GF-D8 (cell line): ENCODE data around the gene SCT.

Source experiments
- DNase-seq: peaks from one replicate; lab custom pipeline; 2025; lab: John Stamatoyannopoulos, UW

Gene SCT

GRCh38 chr11:621838-622237, 5.1 kb downstream of the SCT start:
- DNase-seq: no peak

DNA sequence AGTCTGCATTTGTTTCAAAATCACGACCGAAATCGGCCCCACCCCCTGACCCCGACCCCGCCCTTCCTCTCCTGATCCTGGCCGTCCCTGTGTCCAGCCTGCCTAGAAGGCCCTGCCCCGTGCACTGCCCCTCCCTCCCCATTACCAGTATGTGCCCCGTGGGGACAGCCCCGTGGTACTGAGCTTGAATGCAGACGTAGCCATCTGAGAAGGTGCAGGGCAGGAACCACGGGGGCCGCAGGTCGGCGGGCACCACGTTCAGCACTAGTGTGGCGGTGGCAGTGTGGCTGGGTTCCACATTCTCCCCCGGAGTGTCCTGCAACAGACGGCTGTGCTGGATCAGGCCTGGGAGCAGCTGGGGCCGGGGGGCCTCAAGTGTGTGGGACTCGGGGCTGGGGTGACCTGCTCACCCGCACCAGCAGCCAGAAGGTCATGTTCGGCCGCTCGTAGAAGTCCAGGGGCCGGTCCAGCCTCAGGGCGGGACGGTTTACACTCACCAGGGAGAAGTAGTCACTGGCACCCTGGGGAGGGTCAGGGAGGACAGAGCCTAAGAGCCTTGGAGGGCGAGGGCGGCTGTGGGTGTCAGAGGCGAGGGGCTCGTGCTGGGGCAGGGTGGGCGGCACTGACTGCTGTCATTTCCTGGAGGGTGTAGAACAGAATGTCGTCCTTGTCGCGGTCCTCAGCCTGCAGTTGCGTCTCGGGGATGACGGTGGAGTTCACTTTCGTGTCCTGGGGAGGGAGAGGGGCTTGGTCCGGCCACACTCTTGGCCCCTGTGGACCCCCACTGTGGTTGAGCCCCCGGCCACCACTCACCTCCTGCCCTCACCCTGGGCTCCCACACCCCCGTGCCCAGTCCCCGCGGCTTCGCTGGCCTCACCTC, 5.8 kb downstream of the SCT start:
- DNase-seq: no peak

DNA sequence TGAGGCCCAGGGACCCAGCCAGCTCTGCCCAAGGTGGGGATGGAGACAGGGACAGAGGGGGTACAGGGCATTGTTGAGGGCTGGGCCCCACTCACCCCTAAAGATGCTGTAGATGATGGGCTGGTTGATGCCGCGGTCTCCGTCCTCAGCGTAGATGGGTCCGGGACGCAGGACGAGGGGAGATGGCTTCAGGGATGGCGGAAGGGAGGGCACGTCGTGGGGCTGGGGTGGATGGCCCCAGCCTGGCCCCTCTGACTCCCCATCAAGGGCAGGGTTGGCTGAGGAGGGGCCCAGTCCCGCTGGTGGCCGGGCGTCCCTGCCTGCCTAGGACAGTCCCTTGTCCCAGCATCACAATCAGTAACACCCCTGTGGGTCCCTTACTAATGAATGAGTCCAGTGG, 6.8 kb downstream of the SCT start:
- DNase-seq: no peak

GRCh38 chr11:619628-620050, 7.3 kb downstream of the SCT start:
- DNase-seq: no peak

DNA sequence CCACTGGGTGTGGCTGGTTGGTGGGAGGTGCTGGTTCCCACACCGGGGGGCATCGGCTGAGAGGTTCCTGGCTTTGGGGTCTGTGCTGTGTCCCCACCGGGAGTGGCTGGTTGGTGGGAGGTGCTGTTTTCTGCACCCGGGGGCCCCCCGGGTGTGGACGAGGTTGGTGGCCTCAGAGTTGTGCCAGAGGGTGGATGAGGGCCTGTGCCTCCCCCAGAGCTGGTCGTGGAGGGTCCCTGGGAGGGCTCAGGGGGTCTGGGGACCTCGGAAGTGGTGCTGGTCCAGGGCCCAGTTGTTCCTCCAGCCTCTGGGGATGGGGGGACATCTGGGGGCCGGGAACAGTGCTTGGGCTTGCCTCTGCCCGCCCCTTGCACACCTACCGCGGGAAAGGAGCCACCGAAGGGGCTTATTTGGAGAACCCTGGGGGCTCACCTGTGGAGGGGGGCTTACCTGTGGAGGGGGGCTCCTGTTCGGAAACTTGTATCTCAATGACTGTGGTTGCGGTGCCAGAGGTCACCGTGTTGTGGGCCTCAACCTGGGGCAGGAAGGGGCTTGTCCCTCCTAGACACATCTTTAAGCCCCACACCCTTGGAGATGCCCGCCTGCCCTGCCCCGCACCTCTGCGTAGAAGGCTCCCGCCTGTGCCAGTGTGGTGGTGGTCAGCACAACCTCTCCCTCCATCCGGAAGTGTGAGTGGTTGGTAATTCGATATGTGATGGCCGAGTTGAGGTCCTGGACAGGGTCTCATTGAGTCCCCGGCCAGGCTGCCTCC, 7.9 kb downstream of the SCT start:
- no peak for DNase-seq

DNA sequence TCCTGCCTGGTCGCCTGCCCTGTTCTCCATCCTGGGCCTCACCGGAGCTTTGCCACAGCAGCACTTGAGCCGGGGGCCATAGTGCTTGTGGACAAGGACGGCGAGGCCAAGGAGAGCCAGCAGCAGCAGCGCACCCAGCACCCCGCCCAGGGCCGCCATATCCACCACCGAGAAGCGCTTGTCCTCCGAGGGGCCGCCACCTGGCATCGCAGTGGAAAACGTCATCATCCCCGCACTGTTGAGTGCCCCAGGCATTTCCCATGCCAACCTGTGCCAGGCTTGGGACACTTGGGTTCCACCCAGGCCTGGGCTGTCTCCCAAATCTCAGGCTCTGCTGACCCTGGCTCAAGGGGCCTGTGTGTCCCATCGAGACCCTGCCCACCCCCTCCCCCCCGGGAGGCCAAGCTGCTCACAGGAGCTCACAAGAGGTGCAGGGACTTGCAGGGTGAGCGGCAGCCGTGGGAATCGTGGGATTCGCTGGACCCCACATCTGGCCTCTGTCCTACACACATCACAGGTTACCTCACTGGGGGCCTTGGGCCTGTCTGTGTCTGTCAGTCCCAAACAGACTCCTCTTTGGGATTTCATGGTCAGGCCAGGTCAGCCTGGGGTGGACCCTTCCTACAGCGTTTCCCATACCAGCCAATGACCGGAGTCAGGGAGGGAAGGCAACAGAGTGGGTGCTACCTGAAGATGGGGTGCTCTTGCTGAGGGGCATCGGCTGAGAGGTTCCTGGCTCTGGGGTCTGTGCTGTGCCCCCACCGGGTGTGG, 8.9 kb downstream of the SCT start:
- DNase-seq: no peak

DNA sequence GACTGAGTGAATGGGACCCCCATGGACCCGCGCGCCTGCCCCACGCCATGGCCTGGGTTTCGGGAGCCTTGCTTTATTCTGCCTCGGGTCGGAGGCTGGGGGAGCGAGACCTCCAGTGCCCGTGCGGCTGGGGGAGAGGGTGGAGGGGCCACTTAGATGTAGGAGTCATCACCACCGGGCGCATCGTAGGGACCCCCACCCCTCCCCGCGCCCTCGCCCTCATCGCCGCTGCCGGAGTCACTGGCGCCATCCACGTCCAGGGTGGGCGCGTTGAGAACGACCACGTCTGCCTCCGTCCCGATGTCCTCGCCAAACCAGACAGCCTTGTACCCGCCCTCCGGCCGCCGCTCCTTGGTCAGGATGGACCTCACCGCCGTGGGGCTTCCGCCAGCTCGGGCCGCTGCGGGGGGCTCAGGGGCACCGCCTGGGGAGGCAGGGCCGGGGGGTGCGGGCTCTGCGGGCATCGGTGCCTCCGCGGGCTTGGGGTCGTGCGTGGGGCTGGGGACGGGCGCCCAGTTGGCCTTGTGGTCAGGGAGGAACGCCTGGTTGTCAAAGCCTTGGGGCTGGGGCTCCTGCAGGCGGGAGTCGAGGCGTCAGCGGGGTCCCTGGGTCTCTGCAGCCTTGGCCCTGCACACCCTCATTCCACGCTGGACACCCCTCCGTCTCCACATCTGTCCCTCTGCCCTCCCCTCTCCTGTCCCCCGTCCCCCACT, 9.6 kb downstream of the SCT start:
- no peak for DNase-seq

DNA sequence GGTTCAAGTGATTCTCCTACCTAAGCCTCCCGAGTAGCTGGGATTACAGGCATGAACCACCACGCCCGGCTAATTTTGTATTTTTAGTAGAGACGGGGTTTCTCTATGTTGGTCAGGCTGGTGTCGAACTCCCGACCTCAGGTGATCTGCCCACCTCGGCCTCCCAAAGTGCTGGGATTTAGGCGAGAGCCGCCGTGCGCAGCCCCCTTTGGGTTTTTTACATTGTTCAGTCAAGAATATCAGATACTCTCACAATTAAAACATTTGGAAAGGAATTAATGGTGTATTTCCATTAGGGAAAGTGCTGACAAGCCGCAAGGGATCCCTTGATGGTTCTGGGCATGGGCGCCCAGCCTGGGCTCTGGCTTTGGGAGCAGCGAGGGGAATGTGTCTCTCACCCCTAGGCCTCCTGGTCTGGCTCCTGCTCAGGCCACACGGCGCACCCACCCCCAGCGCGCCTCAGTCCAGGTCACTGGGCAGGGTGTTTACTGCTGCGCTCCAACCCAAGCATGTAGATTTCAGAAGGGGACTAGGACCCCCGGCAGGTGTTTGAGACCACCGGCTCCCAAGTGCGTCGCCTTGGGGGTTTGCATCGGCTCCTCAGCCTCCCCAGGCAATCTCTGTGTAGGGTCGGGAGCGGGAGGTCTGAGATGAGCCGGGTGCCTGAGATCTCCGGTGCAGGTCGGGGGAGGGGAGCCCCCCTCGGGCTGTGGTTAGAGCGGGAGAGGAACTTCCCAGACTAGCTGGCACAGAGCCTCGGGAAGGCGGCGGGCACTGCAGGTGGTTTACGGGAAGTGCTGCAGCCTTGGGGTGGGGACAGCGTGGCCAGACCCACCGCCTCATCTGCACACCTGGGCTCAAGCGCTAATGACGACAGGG, 10.4 kb downstream of the SCT start:
- DNase-seq: peak; percentile 0

DNA sequence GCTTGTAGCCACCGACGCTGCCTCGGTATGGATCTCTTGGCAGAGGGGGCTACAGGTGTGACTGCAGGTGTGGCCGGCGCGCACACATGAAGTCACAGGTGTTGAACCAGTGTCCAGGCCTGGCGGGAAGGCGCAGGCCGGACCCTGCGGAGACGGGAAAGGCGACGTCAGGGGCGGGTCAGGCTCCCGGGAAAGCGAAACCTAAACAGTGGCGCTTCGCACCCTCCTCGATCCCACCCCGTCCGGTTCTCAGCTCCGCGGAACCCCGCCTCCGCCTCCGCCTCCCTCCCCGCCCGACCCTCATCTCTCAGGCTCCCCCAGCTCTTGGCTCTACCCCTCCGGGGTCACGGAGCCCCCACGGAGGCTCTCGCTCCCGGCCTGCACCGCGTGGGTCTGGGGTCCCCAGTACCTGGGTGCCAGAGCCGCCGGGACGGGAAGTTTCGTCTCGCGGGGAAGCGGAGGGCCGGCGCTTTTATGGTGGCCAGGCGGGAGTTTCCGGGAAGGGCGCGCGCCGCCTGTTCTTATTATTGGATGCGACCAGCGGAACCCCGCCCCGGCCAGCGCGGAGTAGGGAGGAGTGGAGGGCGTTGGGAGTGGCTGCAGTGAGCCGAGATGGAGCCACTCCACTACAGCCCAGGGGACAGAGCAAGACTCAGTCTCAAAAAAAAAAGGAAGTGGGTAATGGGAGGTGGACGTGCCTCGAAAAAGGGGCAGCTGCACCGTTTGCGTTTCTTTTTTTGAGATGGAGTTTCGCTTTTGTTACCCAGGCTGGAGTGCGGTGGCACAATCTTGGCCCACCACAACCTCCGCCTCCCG, 11.3 kb downstream of the SCT start, which contains the start of gene IRF7:
TSS of gene IRF7 (minus strand) at position 447 of the 816 bp plus-strand sequence. CDS start 586 bp downstream, outside the sequence.
- DNase-seq: peak; percentile 75

DNA sequence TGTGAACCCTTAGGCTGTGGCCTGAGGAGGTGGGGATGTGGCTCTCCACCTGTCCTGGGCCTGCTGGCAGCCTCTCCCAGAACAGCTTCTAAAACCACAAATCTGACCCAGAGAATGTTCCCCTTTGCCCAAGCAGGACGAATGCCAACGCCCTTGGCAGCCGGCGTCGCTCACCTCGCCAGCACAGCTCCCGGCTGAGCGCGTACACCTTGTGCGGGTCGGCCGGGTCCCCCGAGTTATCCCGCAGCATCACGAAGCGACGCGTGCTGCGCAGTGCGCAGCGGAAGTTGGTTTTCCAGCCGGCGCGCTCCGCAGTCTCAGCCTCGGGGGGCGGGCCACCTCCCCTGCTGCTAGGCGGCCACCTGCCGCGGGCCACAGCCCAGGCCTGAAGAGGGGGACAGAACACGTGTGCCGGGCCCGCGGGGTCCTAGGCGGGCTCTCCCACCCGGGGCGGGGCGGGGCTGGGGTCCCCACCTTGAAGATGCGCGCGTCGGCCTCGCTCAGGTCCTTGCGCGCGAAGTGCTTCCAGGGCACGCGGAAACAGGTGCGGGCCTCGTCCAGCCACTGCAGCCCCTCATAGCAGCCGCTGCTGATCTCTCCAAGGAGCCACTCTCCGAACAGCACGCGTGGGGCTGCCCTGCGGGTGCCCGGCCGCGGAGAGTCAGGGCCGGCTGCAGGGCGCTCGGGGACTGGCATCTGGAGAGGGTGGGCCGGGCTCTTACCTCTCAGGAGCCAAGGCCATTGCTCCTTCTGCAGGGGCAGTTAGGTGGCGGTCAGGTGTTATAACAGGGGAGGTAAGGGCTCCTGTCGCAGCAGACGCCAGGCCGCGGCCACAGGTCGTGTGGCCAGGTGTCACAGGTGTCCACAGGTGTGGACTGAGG, 12.1 kb downstream of the SCT start:
- no peak for DNase-seq

DNA sequence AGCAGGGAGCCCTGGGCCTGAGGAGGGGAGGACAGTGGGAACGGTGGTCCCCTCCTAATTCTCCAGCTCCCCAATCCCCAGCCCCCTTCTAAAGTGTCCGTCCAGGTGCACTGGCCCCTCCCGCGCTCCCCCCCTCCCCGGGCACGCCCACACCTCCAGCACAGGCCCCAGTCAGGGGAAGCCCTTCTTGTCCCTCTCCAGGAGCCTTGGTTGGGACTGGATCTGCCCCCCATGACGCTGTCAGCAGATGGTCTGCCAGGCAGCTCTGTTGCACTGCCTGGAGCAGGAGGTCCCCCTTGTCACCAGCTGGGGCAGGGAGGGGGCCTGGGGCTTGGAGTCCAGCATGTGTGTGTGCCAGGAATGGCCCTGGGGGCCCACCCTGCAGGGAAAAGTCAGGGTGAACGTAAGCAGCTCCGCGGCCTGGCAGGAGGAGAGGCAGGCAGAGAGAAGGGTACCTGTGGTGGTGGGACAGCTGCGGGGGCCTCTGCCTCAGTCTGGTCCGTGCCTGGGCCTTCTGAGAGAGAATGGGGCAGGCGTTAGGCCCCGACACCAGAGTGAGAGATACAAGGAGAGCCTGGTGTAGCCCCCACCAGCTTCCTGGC, 12.9 kb downstream of the SCT start:
- DNase-seq: no peak

DNA sequence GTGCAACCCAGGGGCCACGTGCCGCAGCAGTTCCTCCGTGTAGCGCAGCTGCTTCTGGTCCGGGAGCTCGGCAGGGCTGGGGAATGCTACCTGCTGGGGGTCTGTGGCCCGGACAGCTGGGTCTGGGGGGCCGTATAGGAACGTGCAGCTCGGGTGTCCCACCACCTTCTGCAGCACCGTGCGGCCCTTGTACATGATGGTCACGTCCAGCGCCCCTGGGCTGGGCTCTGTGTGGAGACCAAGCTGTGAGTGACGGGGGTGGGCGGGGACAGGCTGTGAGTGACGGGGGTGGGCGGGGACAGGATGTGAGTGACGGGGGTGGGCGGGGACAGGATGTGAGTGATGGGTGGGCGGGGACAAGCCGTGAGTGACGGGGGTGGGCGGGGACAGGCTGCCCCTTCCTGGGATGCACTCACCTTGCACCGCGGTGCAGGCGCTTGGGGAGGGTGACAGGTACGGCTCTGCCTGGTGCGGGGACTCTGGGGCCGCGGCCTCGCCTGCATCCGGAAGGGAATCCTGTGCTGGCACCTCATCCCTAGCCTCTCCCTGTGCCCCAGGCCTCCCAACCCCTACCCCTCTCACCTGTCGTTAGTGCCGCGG, 13.5 kb downstream of the SCT start:
- DNase-seq: no peak

GRCh38 chr11:612961-613300, 14.1 kb downstream of the SCT start:
- DNase-seq: no peak

- DNase-seq: no peak
Observed at GRCh38 chr11:612201-612960, 14.6 kb downstream of the SCT start.

DNA sequence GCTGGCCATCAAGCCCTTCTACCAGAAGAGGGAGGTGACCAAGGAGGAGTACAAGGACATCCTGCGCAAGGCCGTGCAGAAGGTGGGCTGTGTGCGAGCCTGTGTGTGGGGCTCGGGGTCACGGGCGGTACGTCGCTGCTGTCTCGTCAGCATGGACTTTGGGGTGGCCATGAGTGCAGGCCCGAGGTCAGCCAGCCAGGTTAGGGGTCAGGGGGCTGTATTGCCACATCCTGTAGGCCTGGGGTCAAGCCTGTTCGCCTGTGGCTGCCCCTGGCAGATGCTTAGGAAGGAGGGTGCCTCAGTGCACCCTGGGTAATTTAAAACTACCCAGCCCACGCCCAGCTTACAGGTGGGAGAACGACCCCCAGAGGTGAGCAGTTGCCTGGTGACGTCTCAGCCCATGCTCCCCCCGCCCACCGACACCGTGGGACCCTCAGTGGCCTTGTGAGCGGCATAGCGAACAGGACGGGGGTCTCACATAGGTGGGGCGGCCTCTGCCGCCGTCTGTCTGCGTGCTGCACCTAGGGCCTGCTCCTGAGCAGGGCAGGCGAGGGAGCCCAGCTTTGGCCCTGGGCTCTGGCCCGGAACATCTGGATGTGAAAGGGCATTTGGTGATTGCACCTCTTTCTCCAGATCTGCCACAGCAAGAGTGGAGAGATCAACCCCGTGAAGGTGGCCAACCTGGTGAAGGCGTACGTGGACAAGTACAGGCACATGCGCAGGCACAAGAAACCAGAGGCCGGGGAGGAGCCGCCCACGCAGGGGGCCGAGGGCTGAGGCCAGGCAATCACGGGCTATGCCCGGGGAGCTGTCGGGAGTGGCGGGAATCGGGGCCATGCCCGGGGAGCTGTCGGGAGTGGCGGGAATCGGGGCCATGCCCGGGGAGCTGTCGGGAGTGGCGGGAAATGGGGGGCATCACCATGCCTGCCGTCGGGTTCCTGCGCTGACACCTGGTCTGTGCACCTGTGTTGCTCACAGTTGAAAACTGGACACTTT, 15.7 kb downstream of the SCT start:
- DNase-seq: no peak
